ENCODE results near the gene USP31.

USP31 gene

DNA sequence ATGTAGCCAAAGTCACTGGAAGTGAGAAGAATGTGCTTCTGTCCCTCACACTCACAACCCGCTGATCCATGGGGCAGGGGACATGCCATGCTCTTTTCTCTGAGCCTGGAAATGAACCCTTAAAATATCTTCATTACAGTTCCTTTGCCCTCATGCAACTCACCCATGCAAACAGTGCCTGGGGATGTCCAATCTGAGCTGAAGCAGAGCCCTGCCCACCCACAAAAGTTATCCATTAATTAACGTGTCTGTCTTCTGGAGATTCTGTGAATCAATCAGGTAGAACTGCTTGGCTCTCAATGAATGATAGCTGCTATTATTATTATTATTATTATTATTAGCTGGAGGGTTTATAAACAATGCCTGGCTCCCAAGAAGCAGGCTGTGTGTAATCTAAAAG, 133.7 kb downstream of the USP31 start:
- Histone ChIP-seq H3K9ac (ENCODE audit: low read length in 5 of 5) (no peak overlapping the region), H3K9me3 (ENCODE audit: control insufficient read depth in 5 of 5, low read length in 5 of 5) (no peaks in the 10 kb centered on the region), H3K4me1 (ENCODE audit: control insufficient read depth in 5 of 5, insufficient read depth in 5 of 5, low read length in 5 of 5) (no peaks in the 10 kb centered on the region), H3K4me3 (ENCODE audit: low read depth in 1 of 5, low read length in 5 of 5) (no peak overlapping the region), H3K36me3 (ENCODE audit: control insufficient read depth in 5 of 5, insufficient read depth in 5 of 5, low read length in 5 of 5) (no peaks in the 10 kb centered on the region), H3K27ac (ENCODE audit: low read depth, low read length) (no peak overlapping the region), H3K27me3 (ENCODE audit: control insufficient read depth in 5 of 5, insufficient read depth in 4 of 5, low read length in 5 of 5) (no peaks in the 10 kb centered on the region)

DNA sequence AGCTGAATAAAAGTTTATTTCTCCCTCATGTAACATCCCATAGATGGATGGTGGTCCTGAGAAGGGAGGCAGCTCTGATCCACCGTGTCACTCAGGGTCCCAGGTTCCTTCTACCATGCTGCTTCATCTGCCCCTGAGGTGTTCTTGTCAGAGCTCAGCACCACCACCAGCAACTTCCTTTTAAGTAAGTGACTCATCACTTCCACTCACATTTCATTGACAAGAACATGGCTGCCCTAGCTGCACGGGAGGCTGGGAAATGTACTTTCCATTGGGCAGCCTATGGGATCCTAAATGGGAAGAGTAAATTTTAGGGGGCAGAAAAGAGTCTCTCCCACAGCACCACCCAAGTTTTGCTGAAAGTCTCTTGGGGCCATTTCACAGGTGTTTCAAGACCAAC, 134.7 kb downstream of the USP31 start:
- Histone ChIP-seq H3K27me3 (ENCODE audit: control insufficient read depth in 5 of 5, insufficient read depth in 4 of 5, low read length in 5 of 5) (no peaks in the 10 kb centered on the region), H3K9ac (ENCODE audit: low read length in 5 of 5) (no peak overlapping the region), H3K4me3 (ENCODE audit: low read depth in 1 of 5, low read length in 5 of 5) (no peak overlapping the region), H3K9me3 (ENCODE audit: control insufficient read depth in 5 of 5, low read length in 5 of 5) (no peaks in the 10 kb centered on the region), H3K27ac (ENCODE audit: low read depth, low read length) (no peak overlapping the region), H3K4me1 (ENCODE audit: control insufficient read depth in 5 of 5, insufficient read depth in 5 of 5, low read length in 5 of 5) (no peaks in the 10 kb centered on the region), H3K36me3 (ENCODE audit: control insufficient read depth in 5 of 5, insufficient read depth in 5 of 5, low read length in 5 of 5) (no peaks in the 10 kb centered on the region)

Measured in subcutaneous abdominal adipose tissue (tissue), 5 donors.